ENCODE data around the gene HSPA5.

DNA sequence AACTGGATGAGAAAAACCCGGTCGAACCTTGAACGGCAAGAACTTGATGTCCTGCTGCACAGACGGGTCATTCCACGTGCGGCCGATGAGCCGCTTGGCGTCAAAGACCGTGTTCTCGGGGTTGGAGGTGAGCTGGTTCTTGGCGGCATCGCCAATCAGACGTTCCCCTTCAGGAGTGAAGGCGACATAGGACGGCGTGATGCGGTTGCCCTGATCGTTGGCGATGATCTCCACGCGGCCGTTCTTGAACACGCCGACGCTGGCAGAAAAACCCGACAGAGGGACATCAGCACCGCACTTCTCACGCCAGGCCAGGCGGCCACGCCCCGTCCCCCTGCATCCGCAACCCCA is 519 bp downstream of the HSPA5 start:
- TF ChIP-seq CTCF (IDR thresholded peaks at IDR 0.05) (no peak), ZFX (IDR thresholded peaks at IDR 0.05; ENCODE audit: borderline replicate concordance) (no peak)

All from 22Rv1 (cell line).